ENCODE data around the gene NCKAP5. TPM values are rescaled to one million over a fixed set of nuclear protein-coding genes. Genes with fewer than 3 reads are reported as not detected.

The NCKAP5 gene
- total RNA-seq, 4 donors from 2014 or later: 0.37 to 1.3 (median 0.83) TPM

GRCh38 chr2:132943829-132944228 lies 624.4 kb downstream of the NCKAP5 start:
- ATAC-seq (ENCODE audit: low FRiP score) (no peak), DNase-seq (ENCODE audit: low spot score) (no peak)
- TF ChIP-seq CTCF (IDR thresholded peaks at IDR 0.05): no peak

- no peak for TF ChIP-seq CTCF (IDR thresholded peaks at IDR 0.05)
- no peak for ATAC-seq (ENCODE audit: low FRiP score)
- no peak for DNase-seq (ENCODE audit: low spot score)
Measured at GRCh38 chr2:132941296-132942020, 626.8 kb downstream of the NCKAP5 start.

- DNase-seq (ENCODE audit: low spot score): no peak
- no peak for TF ChIP-seq CTCF (IDR thresholded peaks at IDR 0.05)
- ATAC-seq (ENCODE audit: low FRiP score): no peak
Measured at GRCh38 chr2:132937629-132938028, 630.6 kb downstream of the NCKAP5 start.

- TF ChIP-seq CTCF (IDR thresholded peaks at IDR 0.05): no peak
- no peak for DNase-seq (ENCODE audit: low spot score)
- ATAC-seq (ENCODE audit: low FRiP score): no peak
Measured at GRCh38 chr2:132936791-132937190, 631.5 kb downstream of the NCKAP5 start.

GRCh38 chr2:132936261-132936660 lies 632.0 kb downstream of the NCKAP5 start:
- ATAC-seq (ENCODE audit: low FRiP score): no peak
- no peak for DNase-seq (ENCODE audit: low spot score)
- no peak for TF ChIP-seq CTCF (IDR thresholded peaks at IDR 0.05)

GRCh38 chr2:132929786-132930185 lies 638.5 kb downstream of the NCKAP5 start:
- ATAC-seq (ENCODE audit: low FRiP score) (no peak), DNase-seq (ENCODE audit: low spot score) (no peak)
- TF ChIP-seq CTCF (IDR thresholded peaks at IDR 0.05): no peak

- ATAC-seq (ENCODE audit: low FRiP score) (no peak), DNase-seq (ENCODE audit: low spot score) (no peak)
- no peak for TF ChIP-seq CTCF (IDR thresholded peaks at IDR 0.05)
Measured at GRCh38 chr2:132923787-132924186, 644.5 kb downstream of the NCKAP5 start.
